HG03095 (cell line): Measurements from ENCODE around the gene GBGT1.
"Not testable (repeated sequence)": the region's sequence is repeated elsewhere in the genome, so short reads cannot be mapped to it uniquely, and the experiment has no call there.

Source experiments
- ATAC-seq: cut with Tn5 transposase; IDR thresholded peaks from one replicate; pipeline ENCODE4 v1.9.1; 2021; ENCODE audit warnings: moderate library complexity; ENCODE audit not compliant: unreplicated experiment

GBGT1 gene

GRCh38 chr9:133163504-133164172 lies at the start of gene GBGT1:
TSS of gene GBGT1 (minus strand) at chr9:133163914. CDS start at chr9:133162412, 1,502 bp downstream.
- ATAC-seq = no peak

- ATAC-seq = no peak
These were observed 46.9 kb upstream of the GBGT1 start for GRCh38 chr9:133210609-133211008.

- ATAC-seq = no peak
These were observed 46.5 kb upstream of the GBGT1 start for GRCh38 chr9:133210202-133210532.

GRCh38 chr9:133209327-133210201 lies 45.9 kb upstream of the GBGT1 start:
- not testable (repeated sequence) for ATAC-seq

- ATAC-seq = not testable (repeated sequence)
These were observed 45.2 kb upstream of the GBGT1 start, which contains the start of gene OBP2B for GRCh38 chr9:133208880-133209300. TSS of gene OBP2B (minus strand) at chr9:133209250. CDS start at chr9:133209199, 51 bp downstream.

GRCh38 chr9:133208171-133208879 lies 44.6 kb upstream of the GBGT1 start:
- ATAC-seq = not testable (repeated sequence)

- ATAC-seq = no peak
These were observed 43.9 kb upstream of the GBGT1 start for GRCh38 chr9:133207540-133208170.

- ATAC-seq = no peak
These were observed 43.4 kb upstream of the GBGT1 start for GRCh38 chr9:133207021-133207531.

- ATAC-seq = no peak
These were observed 42.5 kb upstream of the GBGT1 start for GRCh38 chr9:133205996-133206931.

- not testable (repeated sequence) for ATAC-seq
These were observed 41.8 kb upstream of the GBGT1 start for GRCh38 chr9:133205481-133205887.

- no peak for ATAC-seq
These were observed 41.3 kb upstream of the GBGT1 start for GRCh38 chr9:133204993-133205336.

- ATAC-seq = no peak
These were observed 40.8 kb upstream of the GBGT1 start for GRCh38 chr9:133204335-133204992.

- ATAC-seq = no peak
These were observed 39.9 kb upstream of the GBGT1 start for GRCh38 chr9:133203506-133204075.

- no peak for ATAC-seq
These were observed 39.2 kb upstream of the GBGT1 start for GRCh38 chr9:133202688-133203453.

GRCh38 chr9:133202145-133202513 lies 38.4 kb upstream of the GBGT1 start:
- ATAC-seq = no peak

GRCh38 chr9:133201424-133202144 lies 37.9 kb upstream of the GBGT1 start:
- ATAC-seq = no peak

- no peak for ATAC-seq
These were observed 36.9 kb upstream of the GBGT1 start for GRCh38 chr9:133200631-133201030.
